Transverse colon (tissue), 3 donors: ENCODE results near the gene MMD.
"Not testable (repeated sequence)": the region's sequence is repeated elsewhere in the genome, so short reads cannot be mapped to it uniquely, and the experiment has no call there.

Experiments
- EP300 ChIP-seq: sonication (generic); formaldehyde crosslinking; IDR thresholded peaks from one replicate; pipeline ENCODE4 v1.6.1; 2017; ENCODE audit warnings: antibody characterized with exemption, low read depth
- POLR2A ChIP-seq: fragments of 450-650 bp; IDR thresholded peaks from one replicate; pipeline ENCODE4 v1.6.1; 2016; ENCODE audit warnings: antibody characterized with exemption, mild to moderate bottlenecking, moderate library complexity
- TF ChIP-seq, protein P1 (sequence below), 5 experiments: fragments of 200-600 bp in 3 of 5; fragments of 450-650 bp in 2 of 5; sonication (generic) in 3 of 5; IDR thresholded peaks; 1 replicate in 2 of 5; 2 replicates in 3 of 5; pipeline ENCODE4 v1.5.1; 2016 to 2017; ENCODE audit warnings: antibody characterized with exemption in 5 of 5, inconsistent platforms in 3 of 5, mild to moderate bottlenecking in 2 of 5, moderate library complexity in 1 of 5

DNA sequence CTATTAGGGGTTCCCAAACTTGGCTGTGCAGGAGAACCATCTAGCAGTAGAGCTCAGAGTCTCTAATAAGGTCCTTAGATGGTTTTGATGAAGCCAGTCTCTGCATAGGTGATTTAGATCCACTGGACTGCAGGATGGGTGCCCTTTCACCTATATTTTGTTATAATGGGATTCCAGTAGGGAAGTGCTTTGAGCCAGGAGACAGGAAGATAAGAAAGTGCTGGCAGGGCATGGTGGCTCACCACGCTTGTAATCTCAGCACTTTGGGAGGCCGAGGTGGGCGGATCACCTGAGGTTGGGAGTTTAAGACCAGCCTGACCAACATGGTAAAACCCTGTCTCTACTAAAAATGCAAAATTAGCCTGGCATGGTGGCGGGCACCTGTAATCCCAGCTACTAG, 44.1 kb upstream of the MMD start:
- TF ChIP-seq POLR2A, EP300: not testable (repeated sequence)
- TF ChIP-seq, protein P1, sequence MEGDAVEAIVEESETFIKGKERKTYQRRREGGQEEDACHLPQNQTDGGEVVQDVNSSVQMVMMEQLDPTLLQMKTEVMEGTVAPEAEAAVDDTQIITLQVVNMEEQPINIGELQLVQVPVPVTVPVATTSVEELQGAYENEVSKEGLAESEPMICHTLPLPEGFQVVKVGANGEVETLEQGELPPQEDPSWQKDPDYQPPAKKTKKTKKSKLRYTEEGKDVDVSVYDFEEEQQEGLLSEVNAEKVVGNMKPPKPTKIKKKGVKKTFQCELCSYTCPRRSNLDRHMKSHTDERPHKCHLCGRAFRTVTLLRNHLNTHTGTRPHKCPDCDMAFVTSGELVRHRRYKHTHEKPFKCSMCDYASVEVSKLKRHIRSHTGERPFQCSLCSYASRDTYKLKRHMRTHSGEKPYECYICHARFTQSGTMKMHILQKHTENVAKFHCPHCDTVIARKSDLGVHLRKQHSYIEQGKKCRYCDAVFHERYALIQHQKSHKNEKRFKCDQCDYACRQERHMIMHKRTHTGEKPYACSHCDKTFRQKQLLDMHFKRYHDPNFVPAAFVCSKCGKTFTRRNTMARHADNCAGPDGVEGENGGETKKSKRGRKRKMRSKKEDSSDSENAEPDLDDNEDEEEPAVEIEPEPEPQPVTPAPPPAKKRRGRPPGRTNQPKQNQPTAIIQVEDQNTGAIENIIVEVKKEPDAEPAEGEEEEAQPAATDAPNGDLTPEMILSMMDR (IDR thresholded peaks at IDR 0.05): not testable (repeated sequence)
